Activated CD4-positive, alpha-beta T cell treated with anti-CD3 and anti-CD28 coated beads, Interleukin-2, Interleukin-4, amounts not matched to agents 100 ng/mL and 50 ng/mL, durations not matched to agents 16 hours and 8 hours (primary cell): Measurements from ENCODE around the gene COASY.

ENCODE experiments used
- DNase-seq: peaks from one replicate; pipeline ENCODE4 v3.0.0-alpha.2; 2020; ENCODE audit warnings: low spot score

Gene COASY

GRCh38 chr17:42613699-42614295 lies 51.8 kb downstream of the COASY start:
- no peak for DNase-seq
